AG09309 (cell line): ENCODE data around the gene ZKSCAN1.

ENCODE experiments used
- DNase-seq: peaks from one replicate; pipeline ENCODE4 v3.0.0-alpha.2; 2010; ENCODE audit warnings: low read depth
- H3K4me3 ChIP-seq: 2 replicates; pipeline ENCODE4 v1.5.1; 2011; ENCODE audit warnings: mild to moderate bottlenecking, low read depth, low read length, moderate library complexity; ENCODE audit not compliant: control insufficient read depth
- CTCF ChIP-seq: IDR thresholded peaks from 2 replicates; pipeline ENCODE4 v1.5.1; 2011; ENCODE audit warnings: mild to moderate bottlenecking, low read depth, low read length, inconsistent platforms; ENCODE audit not compliant: insufficient read depth, control insufficient read depth; ENCODE audit errors: missing control alignments

ZKSCAN1 gene

GRCh38 chr7:100053215-100053614 lies 37.8 kb downstream of the ZKSCAN1 start:
- no peak overlapping the region for H3K4me3 ChIP-seq
- no peak for DNase-seq
- TF ChIP-seq CTCF, result peak; percentile 27

GRCh38 chr7:100057006-100057405 lies 41.6 kb downstream of the ZKSCAN1 start:
- DNase-seq, result no peak
- TF ChIP-seq CTCF, result no peak
- no peak overlapping the region for H3K4me3 ChIP-seq

GRCh38 chr7:100059251-100059739 lies 43.9 kb downstream of the ZKSCAN1 start:
- no peak for TF ChIP-seq CTCF
- no peak for DNase-seq
- no peak overlapping the region for H3K4me3 ChIP-seq

GRCh38 chr7:100061518-100062193 lies 46.3 kb downstream of the ZKSCAN1 start:
- no peak for TF ChIP-seq CTCF
- DNase-seq, result no peak
- H3K4me3 ChIP-seq, result no peak overlapping the region

GRCh38 chr7:100063376-100063775 lies 48.0 kb downstream of the ZKSCAN1 start:
- no peak overlapping the region for H3K4me3 ChIP-seq
- TF ChIP-seq CTCF, result no peak
- no peak for DNase-seq

GRCh38 chr7:100064162-100064561 lies 48.8 kb downstream of the ZKSCAN1 start:
- no peak for TF ChIP-seq CTCF
- no peak for DNase-seq
- no peak overlapping the region for H3K4me3 ChIP-seq

- TF ChIP-seq CTCF, result no peak
- no peak overlapping the region for H3K4me3 ChIP-seq
- no peak for DNase-seq
Observed at GRCh38 chr7:100065452-100066186, 50.2 kb downstream of the ZKSCAN1 start.
